Suprapubic skin (tissue), 4 donors: ENCODE measurements around the gene DSC2. TPM values are rescaled to one million over a fixed set of nuclear protein-coding genes. Genes with fewer than 3 reads are reported as not detected.
"Not testable (repeated sequence)": the region's sequence is repeated elsewhere in the genome, so short reads cannot be mapped to it uniquely, and the experiment has no call there.

Experiments
- DNase-seq, 2 donors: peaks; one replicate each; pipeline ENCODE4 v3.0.0-alpha.2; 2019; ENCODE audit warnings: low spot score in 2 of 2
- H3K27ac ChIP-seq: fragments of 200-600 bp; sonication (generic); one replicate; pipeline ENCODE4 v1.5.1; 2019
- H3K27me3 ChIP-seq: fragments of 200-600 bp; sonication (generic); one replicate; pipeline ENCODE4 v1.5.1; 2019
- H3K36me3 ChIP-seq: fragments of 200-600 bp; sonication (generic); one replicate; pipeline ENCODE4 v1.5.1; 2019
- H3K4me1 ChIP-seq: fragments of 200-600 bp; sonication (generic); one replicate; pipeline ENCODE4 v1.5.1; 2019
- H3K4me3 ChIP-seq: fragments of 200-600 bp; sonication (generic); one replicate; pipeline ENCODE4 v1.5.1; 2019; ENCODE audit warnings: mild to moderate bottlenecking
- H3K9me3 ChIP-seq: fragments of 200-600 bp; sonication (generic); one replicate; pipeline ENCODE4 v1.5.1; 2019
- CTCF ChIP-seq, 2 donors: fragments of 200-600 bp in 1 of 2; fragments of 450-650 bp in 1 of 2; sonication (generic) in 1 of 2; IDR thresholded peaks; one replicate each; pipeline ENCODE4 v1.5.1; 2016 to 2019; ENCODE audit warnings: antibody characterized with exemption in 2 of 2, mild to moderate bottlenecking in 1 of 2, moderate library complexity in 1 of 2
- EP300 ChIP-seq: sonication (generic); formaldehyde crosslinking; IDR thresholded peaks from one replicate; pipeline ENCODE4 v1.6.1; 2017; ENCODE audit warnings: antibody characterized with exemption
- POLR2A ChIP-seq, 2 donors: fragments of 450-650 bp; IDR thresholded peaks; one replicate each; pipeline ENCODE4 v1.6.1; 2017; ENCODE audit warnings: antibody characterized with exemption in 2 of 2, mild to moderate bottlenecking in 2 of 2, moderate library complexity in 2 of 2
- POLR2AphosphoS5 ChIP-seq, 3 donors: sonication (generic); formaldehyde crosslinking; IDR thresholded peaks; one replicate each; pipeline ENCODE4 v1.6.1; 2017; ENCODE audit warnings: antibody characterized with exemption in 3 of 3
- WGBS: methylation state at CpG from one replicate; pipeline ENCODE4 v1.1.5; 2018; 5-methylcytosine and 5-hydroxymethylcytosine counted together
- total RNA-seq, 4 donors: library from RNA; depleted of rRNA; stranded (reverse); fragments of >200 nt; gene quantifications; one replicate each; pipeline ENCODE4 v1.1.0, GENCODE V29; 2016

Gene DSC2
- total RNA-seq, 4 donors from 2014 or later: 26.2 to 36.4 (median 32.3) TPM

GRCh38 chr18:31138709-31139108 lies 36.5 kb upstream of the DSC2 start:
- 59% methylated on average over 1 of the region's 1 CpG for WGBS
- Histone ChIP-seq H3K27ac (no peak overlapping the region), H3K9me3 (no peaks in the 10 kb centered on the region), H3K27me3 (no peaks in the 10 kb centered on the region), H3K4me1 (no peaks in the 10 kb centered on the region), H3K36me3 (no peaks in the 10 kb centered on the region), H3K4me3 (no peak overlapping the region)
- TF ChIP-seq POLR2AphosphoS5 (IDR thresholded peaks at IDR 0.05) (no peak), CTCF (IDR thresholded peaks at IDR 0.05) (no peak), EP300 (no peak), POLR2A (IDR thresholded peaks at IDR 0.05) (no peak)
- no peak for DNase-seq

GRCh38 chr18:31134988-31135529 lies 32.8 kb upstream of the DSC2 start:
- H3K27me3 ChIP-seq: no peaks in the 10 kb centered on the region
- TF ChIP-seq POLR2AphosphoS5 (IDR thresholded peaks at IDR 0.05): no peak
- TF ChIP-seq EP300: no peak
- no peak for TF ChIP-seq CTCF (IDR thresholded peaks at IDR 0.05)
- TF ChIP-seq POLR2A (IDR thresholded peaks at IDR 0.05): no peak
- no peaks in the 10 kb centered on the region for H3K9me3 ChIP-seq
- no peaks in the 10 kb centered on the region for H3K4me1 ChIP-seq
- H3K27ac ChIP-seq: no peak overlapping the region
- no peak overlapping the region for H3K4me3 ChIP-seq
- no peak for DNase-seq
- H3K36me3 ChIP-seq: no peaks in the 10 kb centered on the region
- 79% methylated on average over 4 of the region's 4 CpGs for WGBS

- Histone ChIP-seq H3K4me1 (no peaks in the 10 kb centered on the region), H3K27ac (no peak overlapping the region), H3K36me3 (no peaks in the 10 kb centered on the region), H3K4me3 (no peak overlapping the region), H3K9me3 (no peaks in the 10 kb centered on the region), H3K27me3 (no peaks in the 10 kb centered on the region)
- no peak for DNase-seq
- TF ChIP-seq POLR2A (IDR thresholded peaks at IDR 0.05): no peak
- TF ChIP-seq EP300: no peak
- no peak for TF ChIP-seq POLR2AphosphoS5 (IDR thresholded peaks at IDR 0.05)
- no peak for TF ChIP-seq CTCF (IDR thresholded peaks at IDR 0.05)
- 91% methylated on average over 1 of the region's 1 CpG for WGBS
These were observed 27.3 kb upstream of the DSC2 start for GRCh38 chr18:31129398-31130115.

- WGBS: 70% methylated on average over 1 of the region's 1 CpG
- no peak overlapping the region for H3K4me3 ChIP-seq
- no peaks in the 10 kb centered on the region for H3K4me1 ChIP-seq
- H3K36me3 ChIP-seq: no peaks in the 10 kb centered on the region
- no peak for TF ChIP-seq CTCF (IDR thresholded peaks at IDR 0.05)
- TF ChIP-seq POLR2A (IDR thresholded peaks at IDR 0.05): no peak
- no peak for TF ChIP-seq POLR2AphosphoS5 (IDR thresholded peaks at IDR 0.05)
- no peak for TF ChIP-seq EP300
- H3K27me3 ChIP-seq: no peaks in the 10 kb centered on the region
- DNase-seq: no peak
- H3K9me3 ChIP-seq: no peaks in the 10 kb centered on the region
- H3K27ac ChIP-seq: no peak overlapping the region
These were observed 23.7 kb upstream of the DSC2 start for GRCh38 chr18:31125878-31126277.

- H3K4me1 ChIP-seq, H3K4me3 ChIP-seq, H3K27ac ChIP-seq, H3K9me3 ChIP-seq, H3K27me3 ChIP-seq, H3K36me3 ChIP-seq, DNase-seq: not testable (repeated sequence)
- 57% methylated on average over 2 of the region's 2 CpGs for WGBS
These were observed 20.9 kb upstream of the DSC2 start for GRCh38 chr18:31123125-31123524.
